Coronary artery (tissue), 2 donors: ENCODE results near the gene NRAP.

Experiments
- DNase-seq: peaks from one replicate; pipeline ENCODE4 v3.0.0-alpha.2; 2017; ENCODE audit warnings: low spot score
- H3K27ac ChIP-seq, 2 donors: fragments of 200-600 bp; sonication (generic); one replicate each; pipeline ENCODE4 v1.5.1; 2016 to 2019
- H3K4me3 ChIP-seq: fragments of 200-600 bp; sonication (generic); 2 replicates; pipeline ENCODE4 v1.5.1; 2016; ENCODE audit warnings: mild to moderate bottlenecking, moderate library complexity
- TF ChIP-seq, protein P1 (sequence below): fragments of 200-600 bp; sonication (generic); IDR thresholded peaks from one replicate; pipeline ENCODE4 v1.5.1; 2019; ENCODE audit warnings: antibody characterized with exemption

NRAP gene

DNA sequence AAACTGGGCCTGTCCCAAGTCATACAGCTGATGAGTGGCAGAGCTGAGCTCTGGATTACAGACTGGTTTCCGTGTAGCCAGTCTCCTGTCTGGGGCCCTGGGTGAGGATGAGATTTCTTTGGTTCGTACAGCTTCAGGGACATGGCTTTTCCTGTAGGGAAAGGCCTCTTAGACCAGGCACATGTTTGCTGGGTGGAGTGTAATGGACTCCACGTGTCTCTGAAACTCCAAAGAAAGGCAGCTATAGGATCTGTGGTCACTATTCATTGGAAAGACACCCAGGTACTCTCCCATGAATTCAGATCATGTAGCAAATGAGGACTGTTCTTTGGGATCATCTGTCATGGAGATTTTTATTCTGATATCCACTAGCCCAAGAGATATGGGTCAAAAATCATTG lies 108.6 kb downstream of the NRAP start:
- no peak overlapping the region for H3K27ac ChIP-seq
- TF ChIP-seq, protein P1, sequence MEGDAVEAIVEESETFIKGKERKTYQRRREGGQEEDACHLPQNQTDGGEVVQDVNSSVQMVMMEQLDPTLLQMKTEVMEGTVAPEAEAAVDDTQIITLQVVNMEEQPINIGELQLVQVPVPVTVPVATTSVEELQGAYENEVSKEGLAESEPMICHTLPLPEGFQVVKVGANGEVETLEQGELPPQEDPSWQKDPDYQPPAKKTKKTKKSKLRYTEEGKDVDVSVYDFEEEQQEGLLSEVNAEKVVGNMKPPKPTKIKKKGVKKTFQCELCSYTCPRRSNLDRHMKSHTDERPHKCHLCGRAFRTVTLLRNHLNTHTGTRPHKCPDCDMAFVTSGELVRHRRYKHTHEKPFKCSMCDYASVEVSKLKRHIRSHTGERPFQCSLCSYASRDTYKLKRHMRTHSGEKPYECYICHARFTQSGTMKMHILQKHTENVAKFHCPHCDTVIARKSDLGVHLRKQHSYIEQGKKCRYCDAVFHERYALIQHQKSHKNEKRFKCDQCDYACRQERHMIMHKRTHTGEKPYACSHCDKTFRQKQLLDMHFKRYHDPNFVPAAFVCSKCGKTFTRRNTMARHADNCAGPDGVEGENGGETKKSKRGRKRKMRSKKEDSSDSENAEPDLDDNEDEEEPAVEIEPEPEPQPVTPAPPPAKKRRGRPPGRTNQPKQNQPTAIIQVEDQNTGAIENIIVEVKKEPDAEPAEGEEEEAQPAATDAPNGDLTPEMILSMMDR = no peak
- no peak for DNase-seq
- H3K4me3 ChIP-seq = no peak overlapping the region

DNA sequence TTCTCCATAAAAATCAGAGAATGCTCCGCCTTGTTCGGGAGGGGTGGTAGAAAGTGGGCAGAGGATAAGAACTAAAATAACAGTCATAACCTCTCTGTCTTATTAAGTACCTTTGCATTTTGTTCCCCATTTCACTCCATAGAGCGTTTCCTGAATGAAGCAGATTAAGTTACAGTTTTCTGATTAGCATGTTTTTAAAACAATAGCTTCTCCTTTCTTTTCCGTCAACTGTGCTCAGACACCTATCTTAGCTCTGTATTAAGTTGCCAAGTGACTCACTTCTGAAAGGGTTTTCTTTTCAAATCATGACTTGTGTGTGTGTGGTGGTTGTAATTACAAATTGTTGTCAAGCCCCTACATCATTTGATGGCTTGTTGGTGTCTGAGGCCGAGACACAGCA lies 109.6 kb downstream of the NRAP start:
- no peak overlapping the region for H3K4me3 ChIP-seq
- DNase-seq = no peak
- TF ChIP-seq, protein P1 = no peak
- H3K27ac ChIP-seq = no peak overlapping the region

DNA sequence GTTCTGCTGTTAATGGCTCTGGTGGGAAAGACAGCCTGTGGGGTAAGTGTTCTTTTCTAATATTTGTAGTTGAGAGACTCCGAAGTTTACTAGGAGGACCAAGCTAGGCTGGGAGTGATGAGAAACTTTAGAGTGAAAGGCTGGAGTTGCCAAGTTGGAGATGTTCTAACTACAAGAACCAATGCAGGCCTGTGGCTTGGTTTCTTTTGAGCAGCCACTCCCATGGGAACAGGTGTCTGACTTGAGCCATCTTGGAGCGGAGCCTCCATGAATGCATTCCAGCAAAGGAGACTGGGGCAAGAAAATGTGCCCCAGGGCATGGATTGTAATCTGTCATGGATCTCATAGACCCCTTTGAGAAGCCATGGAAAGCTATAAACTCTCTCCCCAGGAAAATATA lies 110.7 kb downstream of the NRAP start:
- H3K27ac ChIP-seq = no peak overlapping the region
- no peak overlapping the region for H3K4me3 ChIP-seq
- TF ChIP-seq, protein P1 = no peak
- no peak for DNase-seq

DNA sequence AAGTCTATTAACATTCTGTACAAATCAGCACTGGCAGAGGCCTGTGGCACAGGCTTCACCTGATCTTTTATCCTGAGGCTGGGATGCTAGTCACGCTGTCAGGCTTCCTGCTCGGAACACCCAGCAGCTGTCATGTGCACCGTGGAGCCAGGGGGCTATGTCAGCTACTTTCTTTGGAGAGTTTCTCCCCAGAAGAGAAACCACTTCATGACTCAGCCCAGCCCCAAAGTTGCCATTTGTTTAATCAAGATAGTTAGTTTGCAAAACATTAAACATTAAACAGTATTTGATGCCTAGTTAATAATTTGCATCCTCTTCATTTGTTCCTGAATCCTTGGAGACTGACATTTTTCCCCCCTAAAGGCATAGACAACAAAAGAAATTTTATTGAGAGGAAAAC lies 111.1 kb downstream of the NRAP start, which contains the start of gene HABP2:
TSS of gene HABP2 (plus strand) at position 353 of the 400 bp plus-strand sequence. CDS start 69 bp downstream, outside the sequence.
- no peak within 1 kb of the TSS for H3K27ac ChIP-seq
- TF ChIP-seq, protein P1 = no peak

DNA sequence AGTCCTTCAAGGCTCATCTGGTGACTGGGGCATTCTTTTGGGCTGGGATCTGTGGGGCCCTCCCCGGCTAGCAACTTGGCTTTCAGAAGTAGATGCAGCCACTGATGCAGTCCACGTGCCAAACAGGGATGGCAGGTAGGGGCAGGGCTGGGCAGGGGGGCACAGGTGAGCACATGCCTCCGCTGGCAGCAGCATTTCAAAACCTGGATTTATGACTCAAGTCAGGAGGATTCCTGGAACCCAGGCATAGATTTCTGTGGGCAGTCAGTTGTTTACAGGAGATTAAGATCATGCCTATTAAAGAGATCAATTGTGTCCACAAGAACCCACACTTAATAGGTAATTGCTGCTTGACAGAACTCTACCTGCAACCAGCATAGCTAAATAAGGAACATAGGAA lies 111.8 kb downstream of the NRAP start:
- DNase-seq = no peak
- H3K27ac ChIP-seq = no peak overlapping the region
- TF ChIP-seq, protein P1 = no peak
- no peak overlapping the region for H3K4me3 ChIP-seq

More for the DNA sequence above, 111.1 kb downstream of the NRAP start, which contains the start of gene HABP2:
- no peak for DNase-seq
- H3K4me3 ChIP-seq = no peak within 1 kb of the TSS

DNA sequence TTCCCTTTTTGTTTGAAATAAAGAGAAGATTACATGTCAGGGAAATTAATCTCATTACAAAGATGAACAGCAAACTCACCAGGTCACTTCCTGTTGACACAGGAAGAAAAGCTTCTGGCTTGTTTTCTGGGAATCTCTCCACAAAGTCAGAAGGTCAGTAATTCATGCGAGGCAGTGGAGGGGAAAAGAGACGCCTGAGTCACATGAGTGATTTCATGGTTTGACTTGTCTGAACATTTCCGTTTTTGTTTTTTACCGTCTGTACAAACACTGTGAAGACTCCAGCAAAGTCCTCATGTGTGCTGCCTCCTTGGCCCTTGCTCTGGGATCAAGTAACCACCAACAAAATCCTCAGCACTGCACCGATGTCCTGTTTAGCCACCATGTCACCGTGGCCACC lies 113.5 kb downstream of the NRAP start:
- H3K4me3 ChIP-seq = no peak overlapping the region
- DNase-seq = no peak
- TF ChIP-seq, protein P1 = no peak
- no peak overlapping the region for H3K27ac ChIP-seq

DNA sequence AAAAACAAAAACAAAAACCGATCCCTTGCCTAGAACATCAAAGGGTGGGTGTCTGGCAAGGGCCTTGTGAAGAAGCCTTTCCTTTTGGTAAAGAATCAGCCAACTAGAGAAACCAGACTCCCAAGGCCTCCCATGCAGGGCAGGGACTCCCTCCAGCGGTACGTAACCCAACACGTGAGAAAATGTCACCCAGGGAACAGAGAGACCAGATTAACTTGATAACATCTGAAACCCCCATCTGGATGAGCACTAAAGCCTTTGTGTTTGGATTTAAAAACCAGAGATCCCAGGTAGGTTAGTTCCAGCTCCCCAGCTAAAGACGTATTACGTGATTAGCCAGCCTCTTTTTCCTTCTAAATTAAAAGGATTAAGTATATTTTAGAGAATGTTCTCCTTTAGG lies 114.0 kb downstream of the NRAP start:
- no peak overlapping the region for H3K27ac ChIP-seq
- TF ChIP-seq, protein P1 = no peak
- DNase-seq = no peak
- no peak overlapping the region for H3K4me3 ChIP-seq
